Adrenal gland (tissue), 12 donors: Measurements from ENCODE around the gene PIGS. TPM values are rescaled to one million over a fixed set of nuclear protein-coding genes. Genes with fewer than 3 reads are reported as not detected.

Source experiments
- DNase-seq, 7 donors: peaks; one replicate each; pipeline ENCODE4 v3.0.0-alpha.2; 2019 to 2020
- H3K27ac ChIP-seq, 5 donors: fragments of 200-600 bp; sonication (generic) in 4 of 5; 1 replicate in 3 of 5; 2 replicates in 2 of 5; pipeline versions ENCODE4 v1.5.1 to v1.8.0; 2016 to 2020; ENCODE audit warnings: mild to moderate bottlenecking in 1 of 5
- H3K27me3 ChIP-seq: fragments of 200-600 bp; 2 replicates; pipeline ENCODE4 v1.8.0; 2021
- H3K36me3 ChIP-seq, 2 donors: fragments of 200-600 bp; replicated peaks in 1 of 2; 1 replicate in 1 of 2; 2 replicates in 1 of 2; pipeline versions ENCODE4 v1.5.1 to v1.8.0; 2018 to 2022
- H3K4me1 ChIP-seq, 2 donors: fragments of 200-600 bp; replicated peaks in 1 of 2; 1 replicate in 1 of 2; 2 replicates in 1 of 2; pipeline versions ENCODE4 v1.5.1 to v1.8.0; 2018 to 2021
- H3K4me3 ChIP-seq, 4 donors: fragments of 200-600 bp; sonication (generic) in 3 of 4; one replicate each; pipeline ENCODE4 v1.5.1; 2016 to 2018
- H3K9me3 ChIP-seq, 3 donors: fragments of 200-600 bp; sonication (generic) in 1 of 3; replicated peaks in 1 of 3; 1 replicate in 2 of 3; 2 replicates in 1 of 3; pipeline versions ENCODE4 v1.5.1 to v1.8.0; 2016 to 2021
- POLR2A ChIP-seq, 2 donors: fragments of 450-650 bp; IDR thresholded peaks; one replicate each; pipeline ENCODE4 v1.6.1; 2017; ENCODE audit warnings: antibody characterized with exemption in 2 of 2, mild to moderate bottlenecking in 2 of 2, moderate library complexity in 1 of 2
- WGBS, 4 donors: extraction: QIAGEN DNeasy Blood & Tissue Kit in 2 of 4; methylation state at CpG; one replicate each; pipeline versions ENCODE4 v1.1.5 to v1.1.7; 2013 to 2017; 5-methylcytosine and 5-hydroxymethylcytosine counted together
- intact Hi-C, 2 donors: fragments of 100-400 bp; cut with DNase I; formaldehyde crosslinking; loops; one replicate each; pipeline versions ENCODE4 v1.14.1 to v1.15.0; 2022 to 2023
- polyA plus RNA-seq, 3 donors: library from polyadenylated mRNA; stranded (reverse); fragments of 200-250 nt in 2 of 3; fragments of 350-450 nt in 1 of 3; fragmentation: Illumina TruSeq in 1 of 3; extraction: RNeasy Lipid Tissue Mini Kit (QIAGEN cat#74804) in 1 of 3; gene quantifications; one replicate each; pipeline ENCODE4 v1.2.3, GENCODE V29; 2013 to 2014
- total RNA-seq, 9 donors: library from RNA; depleted of rRNA in 4 of 9; stranded (reverse); fragments of >200 nt in 4 of 9; fragments of 120-200 nt in 1 of 9; fragmentation: NEBNext Ultra II Directional in 1 of 9; extraction: Animal tissue kit (Norgen Biotek cat#: 25700) in 1 of 9; gene quantifications; one replicate each; pipeline versions ENCODE4 v1.1.0 to v1.2.4, GENCODE V29; 2013 to 2023
- TF ChIP-seq, protein P1 (sequence below), 6 experiments: fragments of 450-650 bp in 4 of 6; fragments of 200-600 bp in 2 of 6; sonication (generic) in 1 of 6; IDR thresholded peaks; 1 replicate in 5 of 6; 2 replicates in 1 of 6; pipeline versions ENCODE4 v1.5.1 to v1.8.0; 2016 to 2021; ENCODE audit warnings: antibody characterized with exemption in 6 of 6, mild to moderate bottlenecking in 2 of 6, moderate library complexity in 1 of 6
- donor health status: healthy with polysubstance abuse.
- donor health status: Bipolar disorder and iron deficiency.
- donor health status: DM: yes; HTN: yes; CAD: no.
- donor health status: DM: no; HTN: no; CAD: no.
- donor health status: DM: no; HTN: no; CAD: no.
- donor health status: DM: yes; HTN: yes; CAD: no.

The PIGS gene
- total and polyA plus RNA-seq, 12 donors, result 9.2 to 73.0 (median 55.6) TPM

- intact Hi-C loops, result no loop called here
- TF ChIP-seq, protein P1, sequence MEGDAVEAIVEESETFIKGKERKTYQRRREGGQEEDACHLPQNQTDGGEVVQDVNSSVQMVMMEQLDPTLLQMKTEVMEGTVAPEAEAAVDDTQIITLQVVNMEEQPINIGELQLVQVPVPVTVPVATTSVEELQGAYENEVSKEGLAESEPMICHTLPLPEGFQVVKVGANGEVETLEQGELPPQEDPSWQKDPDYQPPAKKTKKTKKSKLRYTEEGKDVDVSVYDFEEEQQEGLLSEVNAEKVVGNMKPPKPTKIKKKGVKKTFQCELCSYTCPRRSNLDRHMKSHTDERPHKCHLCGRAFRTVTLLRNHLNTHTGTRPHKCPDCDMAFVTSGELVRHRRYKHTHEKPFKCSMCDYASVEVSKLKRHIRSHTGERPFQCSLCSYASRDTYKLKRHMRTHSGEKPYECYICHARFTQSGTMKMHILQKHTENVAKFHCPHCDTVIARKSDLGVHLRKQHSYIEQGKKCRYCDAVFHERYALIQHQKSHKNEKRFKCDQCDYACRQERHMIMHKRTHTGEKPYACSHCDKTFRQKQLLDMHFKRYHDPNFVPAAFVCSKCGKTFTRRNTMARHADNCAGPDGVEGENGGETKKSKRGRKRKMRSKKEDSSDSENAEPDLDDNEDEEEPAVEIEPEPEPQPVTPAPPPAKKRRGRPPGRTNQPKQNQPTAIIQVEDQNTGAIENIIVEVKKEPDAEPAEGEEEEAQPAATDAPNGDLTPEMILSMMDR (IDR thresholded peaks at IDR 0.05), result no peak
- peak; percentile 3 to 19 for TF ChIP-seq POLR2A (IDR thresholded peaks at IDR 0.05)
- Histone ChIP-seq H3K27ac (peak overlapping the region; percentile 90 to 98 (median 93)), H3K9me3 (no peaks in the 10 kb centered on the region), H3K27me3 (no peaks in the 10 kb centered on the region), H3K4me1 (peaks cover 0 to 19% of the 10 kb centered on the region in 2 donors), H3K36me3 (no peaks in the 10 kb centered on the region), H3K4me3 (peak overlapping the region in 3 of 4 donors; percentile 54 to 58 (median 56))
- DNase-seq, result peak; percentile 67 to 91 (median 80)
- 6 to 15% (median 8%) methylated on average over 25 to 40 of the region's 40 CpGs for WGBS, 4 donors
These were observed 28.2 kb upstream of the PIGS start for GRCh38 chr17:28599311-28600184.

DNA sequence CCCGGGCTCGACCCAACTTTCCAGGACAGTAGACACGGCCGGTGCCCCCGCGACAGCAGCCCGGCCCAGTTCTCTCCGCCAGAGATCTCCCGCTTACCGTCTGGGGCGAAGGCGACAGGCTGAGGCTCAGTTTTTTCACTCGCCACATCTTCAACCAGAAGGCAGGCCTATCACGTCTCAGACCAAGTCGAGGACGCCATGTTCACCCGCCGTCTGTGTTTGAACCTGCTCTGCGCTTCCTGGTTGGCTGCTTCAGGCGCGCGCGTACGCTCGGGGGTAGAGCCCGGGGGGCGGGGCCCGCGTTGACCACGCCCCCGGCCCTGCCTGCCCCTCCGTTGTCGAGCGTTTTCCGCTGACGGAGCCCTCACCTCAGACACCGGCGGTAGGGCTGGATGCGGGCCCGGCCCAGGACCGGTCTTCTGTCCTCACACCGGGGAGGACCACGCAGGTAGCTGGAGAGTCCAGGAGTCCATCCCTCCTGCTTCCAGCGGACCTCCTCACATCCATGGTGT, 27.5 kb upstream of the PIGS start, which contains the start of gene SPAG5:
Gene SPAG5, minus strand, starts transcription at position 227 of the 512 bp plus-strand sequence. Its CDS starts 79 bp downstream, at position 148.
- peak within 1 kb of the TSS; percentile 90 to 98 (median 93) for H3K27ac ChIP-seq

DNA sequence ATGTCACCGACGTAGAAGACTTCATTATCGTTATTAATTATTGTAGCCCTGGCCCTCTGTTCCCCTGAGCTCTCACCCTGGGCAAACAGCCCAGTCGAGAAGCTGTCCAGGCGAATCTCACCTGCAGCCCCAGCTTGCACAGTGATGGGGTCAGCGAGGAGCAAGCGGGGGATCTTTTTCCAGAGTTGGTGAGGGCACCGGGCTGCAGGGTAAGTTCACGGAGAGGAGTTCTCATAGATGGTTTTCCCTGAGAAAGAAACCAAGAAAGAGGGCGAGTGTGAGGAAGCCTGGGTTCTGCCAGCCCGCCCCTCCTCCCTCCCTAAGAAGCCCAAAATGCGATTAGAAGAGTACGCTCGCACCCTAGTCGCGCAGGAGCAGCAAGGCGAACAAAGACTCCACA, 27.1 kb upstream of the PIGS start:
- TF ChIP-seq, protein P1 (IDR thresholded peaks at IDR 0.05), result no peak
- no peak for TF ChIP-seq POLR2A (IDR thresholded peaks at IDR 0.05)
- Histone ChIP-seq H3K36me3 (no peaks in the 10 kb centered on the region), H3K27me3 (no peaks in the 10 kb centered on the region), H3K4me1 (peaks cover 0 to 19% of the 10 kb centered on the region in 2 donors), H3K9me3 (no peaks in the 10 kb centered on the region), H3K4me3 (peak overlapping the region in 2 of 4 donors; percentile 56 to 58), H3K27ac (peak overlapping the region in 2 of 5 donors; percentile 92 to 98)
- intact Hi-C loops, result no loop called here
- peak in 1 of 7 donors; percentile 28 for DNase-seq
- 3 to 8% (median 5%) methylated on average over 10 to 17 of the region's 17 CpGs for WGBS, 4 donors

More for the DNA sequence above, 27.5 kb upstream of the PIGS start, which contains the start of gene SPAG5:
- Histone ChIP-seq H3K9me3 (no peaks in the 10 kb centered on the region), H3K27me3 (no peaks in the 10 kb centered on the region), H3K4me1 (peaks cover 0 to 19% of the 10 kb centered on the region in 2 donors), H3K4me3 (peak within 1 kb of the TSS in 3 of 4 donors; percentile 54 to 58 (median 56)), H3K36me3 (no peaks in the 10 kb centered on the region)
- intact Hi-C loops, result no loop called here
- peak; percentile 87 to 92 for TF ChIP-seq POLR2A (IDR thresholded peaks at IDR 0.05)
- TF ChIP-seq, protein P1 (IDR thresholded peaks at IDR 0.05), result no peak
- WGBS, 4 donors, result 0 to 2% (median 1%) methylated on average over 8 to 44 of the region's 44 CpGs; no CpG with 5 or more reads in 1 of the 4 donors
- DNase-seq, result peak; percentile 92 to 97 (median 94)
